ENCODE measurements around the gene ELP4.

The ELP4 gene

DNA sequence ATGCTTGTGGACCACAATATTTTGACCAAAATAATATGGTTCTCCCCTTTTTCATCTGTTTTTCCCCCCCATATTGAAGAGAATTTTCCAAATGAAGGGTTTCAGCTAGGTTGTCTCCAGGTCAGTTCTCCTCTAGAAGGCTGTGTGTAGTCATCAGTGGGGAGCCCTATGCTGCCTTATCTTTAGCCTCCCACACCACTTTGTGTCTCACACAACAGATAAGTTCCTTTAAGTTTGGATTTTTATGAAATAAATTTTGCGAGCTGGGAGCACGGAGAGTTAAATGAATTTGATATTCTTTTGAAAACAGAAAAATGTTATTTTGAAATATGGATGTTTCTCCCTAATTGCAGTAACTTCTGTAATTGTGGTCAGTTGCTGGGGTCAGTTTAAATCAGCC, 272.7 kb downstream of the ELP4 start:
- no peak for DNase-seq

- no peak for DNase-seq
Measured at GRCh38 chr11:31783252-31783651, 273.7 kb downstream of the ELP4 start.

DNA sequence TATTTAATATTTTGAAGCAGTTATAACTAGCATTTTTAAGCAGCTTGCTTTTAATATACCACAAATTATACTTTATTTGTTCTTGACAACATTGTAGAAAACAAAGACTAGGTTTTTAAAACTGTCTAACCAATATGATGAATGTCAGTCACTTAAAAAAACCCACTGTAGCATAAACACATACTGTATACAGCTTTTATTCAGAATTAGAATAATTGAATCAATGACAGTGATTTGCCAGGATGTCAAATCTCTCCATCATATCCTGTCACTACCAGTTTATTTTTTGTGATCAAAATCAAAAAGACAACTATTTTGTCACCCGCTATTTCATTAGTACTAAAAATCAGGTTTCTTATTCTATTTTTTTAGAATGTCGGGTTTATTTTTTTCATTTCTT, 275.0 kb downstream of the ELP4 start:
- DNase-seq = no peak

- DNase-seq = no peak
Measured at GRCh38 chr11:31786996-31787685, 277.6 kb downstream of the ELP4 start.

DNA sequence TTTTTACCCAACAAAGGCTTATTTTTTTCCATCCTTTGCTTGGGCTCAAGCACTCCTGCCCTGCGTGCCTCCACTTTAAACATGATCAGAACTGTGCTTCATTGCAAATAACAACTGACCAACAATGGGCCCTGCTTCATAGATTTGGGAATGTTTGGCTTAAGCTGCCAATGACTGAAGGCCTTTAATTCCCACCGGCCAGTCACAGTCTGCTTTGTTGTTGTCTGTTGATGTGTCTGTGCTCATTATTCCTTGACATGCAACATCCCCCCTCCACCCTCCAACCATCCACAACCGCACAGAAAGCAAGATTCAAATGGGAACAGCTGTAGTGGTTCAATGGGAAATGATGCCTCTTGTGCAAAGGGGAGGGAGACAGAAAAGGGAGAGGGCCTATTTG, 278.5 kb downstream of the ELP4 start:
- no peak for DNase-seq

DNA sequence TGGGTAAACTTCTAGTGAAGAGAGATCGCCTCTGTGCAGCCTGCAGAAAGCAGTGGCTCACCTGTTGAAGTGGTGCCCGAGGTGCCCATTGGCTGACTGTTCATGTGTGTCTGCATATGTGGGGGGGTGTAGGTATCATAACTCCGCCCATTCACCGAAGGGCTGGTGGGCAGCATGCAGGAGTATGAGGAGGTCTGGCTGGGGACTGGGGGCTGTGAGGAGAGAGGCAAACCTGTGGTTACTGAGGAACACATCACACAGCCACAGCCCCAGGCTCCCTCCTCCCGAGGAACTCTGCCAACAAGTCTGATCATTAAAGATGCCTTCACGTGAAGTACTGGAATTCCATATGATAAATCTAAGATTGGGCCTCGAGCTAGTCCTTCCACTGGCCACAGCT, 281.1 kb downstream of the ELP4 start:
- DNase-seq = no peak

- no peak for DNase-seq
Measured at GRCh38 chr11:31792036-31792435, 282.5 kb downstream of the ELP4 start.

DNA sequence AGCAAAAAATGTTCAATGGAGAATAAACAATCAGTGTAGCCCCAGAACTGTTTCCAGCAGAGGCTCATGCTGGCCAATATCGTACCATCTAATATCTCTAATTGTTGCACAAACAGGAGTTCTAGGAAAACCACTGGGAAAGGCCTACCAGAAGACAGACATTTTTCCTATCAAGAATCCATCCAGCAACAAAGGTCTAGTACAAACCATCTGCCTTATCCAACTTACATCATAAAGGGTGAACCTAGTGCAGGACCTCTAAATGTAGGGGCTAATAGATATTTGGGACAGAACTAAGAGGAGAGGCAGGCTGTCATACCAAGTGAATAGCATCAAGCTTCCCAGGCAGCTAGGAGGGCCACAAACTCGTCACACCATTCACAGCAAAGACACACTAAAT, 282.9 kb downstream of the ELP4 start:
- no peak for DNase-seq

DNA sequence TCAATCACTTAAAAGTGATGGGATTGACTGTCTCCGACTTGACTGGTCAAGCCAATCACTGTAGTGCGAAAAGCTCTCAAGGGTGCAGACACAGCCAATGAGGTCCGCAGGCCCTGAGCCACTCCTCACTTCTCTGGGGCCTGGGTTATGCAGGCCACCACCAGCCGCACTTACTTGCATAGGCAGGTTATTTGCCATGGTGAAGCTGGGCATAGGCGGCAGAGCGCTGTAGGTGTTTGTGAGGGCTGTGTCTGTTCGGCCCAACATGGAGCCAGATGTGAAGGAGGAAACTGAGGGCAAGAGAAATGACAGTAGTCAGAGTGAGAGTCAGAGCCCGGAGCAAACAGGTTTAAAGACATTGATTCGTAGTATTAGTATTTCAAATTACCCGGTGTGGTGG, 283.7 kb downstream of the ELP4 start:
- DNase-seq = no peak

- no peak for DNase-seq
Measured at GRCh38 chr11:31794548-31794947, 285.0 kb downstream of the ELP4 start.

DNA sequence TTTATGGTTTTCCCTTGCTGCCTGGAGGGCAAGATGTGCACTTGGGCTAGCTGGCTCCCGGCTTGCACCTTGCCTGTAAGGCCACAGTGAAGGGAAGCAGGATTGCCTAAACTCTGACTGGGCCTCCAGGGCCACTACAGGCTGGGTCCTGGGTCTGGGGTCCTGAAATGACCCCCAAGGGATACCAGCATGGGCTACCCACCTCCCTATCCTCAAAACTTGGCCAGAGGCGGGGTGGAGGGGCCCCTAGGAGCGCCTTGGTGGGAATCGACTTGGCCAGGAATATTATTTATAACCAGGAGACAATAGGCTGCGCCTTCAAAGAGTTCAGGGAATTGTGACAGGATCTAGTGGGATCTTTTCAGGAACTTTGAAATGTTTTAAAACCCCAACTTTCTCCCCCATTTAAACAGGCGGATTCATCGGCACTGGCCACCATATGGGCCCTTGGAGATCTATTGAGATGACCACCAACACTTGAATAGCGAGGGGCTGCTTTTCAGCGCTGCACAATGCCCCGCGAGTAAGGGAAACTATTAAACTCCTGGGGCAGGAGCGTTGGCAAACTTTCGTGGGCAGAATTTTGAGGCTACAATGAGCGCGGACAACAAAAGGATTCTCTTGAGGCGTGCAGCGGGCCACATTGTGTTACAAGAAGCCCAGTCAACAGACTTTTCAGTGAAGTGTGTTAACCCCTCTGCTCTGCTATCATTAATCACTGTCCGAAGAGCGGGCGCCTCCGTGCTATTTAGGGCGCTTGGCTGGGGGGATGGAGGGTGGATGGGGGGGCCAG, 286.3 kb downstream of the ELP4 start:
- no peak for DNase-seq

DNA sequence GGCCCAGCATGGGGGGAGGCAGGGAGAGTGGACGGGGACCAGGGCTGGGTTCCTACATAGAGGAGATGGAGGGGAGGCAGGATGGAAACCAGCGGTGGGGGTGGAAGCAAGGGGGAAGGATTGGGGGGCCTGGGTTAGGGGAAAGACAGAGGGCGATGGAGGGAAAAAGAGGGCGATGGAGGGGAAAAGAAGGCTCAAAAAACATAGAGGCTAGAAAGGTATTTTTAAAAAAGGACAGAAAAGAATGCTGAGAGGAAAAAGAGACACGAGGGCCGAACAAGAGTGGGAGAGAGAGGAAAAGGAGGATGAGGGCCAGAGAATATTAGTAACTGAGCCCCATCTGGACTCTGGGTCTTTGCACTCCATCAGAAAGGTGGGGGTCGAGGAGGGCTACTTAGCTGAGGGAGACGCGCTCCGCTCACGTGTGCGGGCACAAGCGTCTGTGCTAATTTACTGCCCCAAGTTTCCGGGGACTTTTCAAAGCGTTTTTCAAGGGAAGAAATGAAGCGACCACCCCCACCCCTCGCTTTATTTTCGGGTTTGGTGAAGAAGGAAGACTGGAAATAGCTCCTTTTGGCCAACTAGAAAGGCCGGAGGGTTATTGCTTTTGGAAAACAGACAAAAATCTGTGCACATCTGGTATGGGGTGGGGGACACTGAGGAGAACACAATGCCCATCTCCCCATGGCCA, 287.1 kb downstream of the ELP4 start:
- no peak for DNase-seq

- no peak for DNase-seq
Measured at GRCh38 chr11:31797190-31798056, 287.9 kb downstream of the ELP4 start.

DNA sequence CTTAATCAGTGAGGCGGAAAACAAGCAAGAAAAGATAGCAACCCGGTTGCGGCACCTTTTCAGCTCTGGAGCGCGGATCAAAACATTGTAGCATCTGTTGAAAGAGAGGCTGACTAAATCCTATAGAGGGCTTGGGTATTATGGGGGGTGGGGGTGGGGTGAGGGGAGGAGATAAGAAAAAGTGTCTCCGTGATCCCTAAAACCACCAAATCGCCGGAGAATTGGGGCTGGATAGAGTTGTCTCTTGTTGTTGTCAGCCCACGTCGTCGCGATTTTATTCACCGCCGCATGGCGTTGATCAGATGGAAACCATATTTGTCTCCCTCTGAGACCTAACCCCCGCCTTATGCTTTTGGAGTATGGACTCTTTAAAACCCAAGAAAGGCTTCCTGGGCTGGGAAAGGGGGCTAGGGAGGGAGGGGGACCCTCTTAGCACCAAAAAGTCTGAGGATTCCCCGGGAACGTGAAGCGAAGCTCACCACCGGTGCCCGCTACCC, 288.5 kb downstream of the ELP4 start:
- no peak for DNase-seq

DNA sequence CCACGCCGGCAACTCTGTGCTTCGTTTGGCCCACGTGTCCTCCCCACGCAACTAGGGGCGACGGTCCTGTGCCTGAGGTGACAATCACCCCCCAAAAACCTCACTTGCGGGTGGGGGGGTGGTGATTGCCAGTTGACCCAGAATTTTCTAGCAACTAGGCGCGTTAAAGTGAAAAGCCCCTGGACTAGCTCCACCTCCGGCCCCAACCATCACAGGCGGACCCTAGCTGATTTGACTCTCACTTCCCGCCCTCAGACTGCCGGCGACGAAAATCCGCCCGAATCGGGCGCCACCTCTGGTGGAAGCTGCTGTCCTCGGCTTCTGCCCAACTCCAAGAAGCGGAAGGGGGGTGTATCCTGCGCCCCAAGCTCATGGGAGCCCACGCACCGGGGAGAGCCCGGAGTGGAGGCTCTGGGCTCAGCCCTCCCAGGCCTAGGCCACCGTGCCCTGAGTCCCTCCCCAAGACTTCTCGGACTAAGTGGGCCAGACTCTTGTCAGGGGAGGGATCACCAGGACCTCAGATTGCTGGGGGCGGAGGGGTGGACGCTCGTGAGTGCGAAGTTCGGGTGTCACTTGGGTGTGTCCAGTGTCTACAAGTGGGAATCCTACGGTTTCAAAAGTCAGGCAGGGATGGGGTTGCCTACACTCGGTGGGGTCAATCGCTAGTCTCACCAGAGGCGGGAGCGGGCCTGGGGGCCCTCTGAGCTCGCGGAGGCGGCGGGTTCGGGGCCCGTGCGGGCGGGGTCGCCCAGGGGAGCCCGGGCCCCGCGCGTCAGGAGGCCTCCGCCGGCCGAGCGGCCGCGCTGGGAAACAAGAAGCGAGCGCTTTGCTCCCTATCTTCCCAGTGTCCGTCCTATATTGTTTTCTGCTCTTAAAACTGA, 289.2 kb downstream of the ELP4 start:
- DNase-seq = no peak

DNA sequence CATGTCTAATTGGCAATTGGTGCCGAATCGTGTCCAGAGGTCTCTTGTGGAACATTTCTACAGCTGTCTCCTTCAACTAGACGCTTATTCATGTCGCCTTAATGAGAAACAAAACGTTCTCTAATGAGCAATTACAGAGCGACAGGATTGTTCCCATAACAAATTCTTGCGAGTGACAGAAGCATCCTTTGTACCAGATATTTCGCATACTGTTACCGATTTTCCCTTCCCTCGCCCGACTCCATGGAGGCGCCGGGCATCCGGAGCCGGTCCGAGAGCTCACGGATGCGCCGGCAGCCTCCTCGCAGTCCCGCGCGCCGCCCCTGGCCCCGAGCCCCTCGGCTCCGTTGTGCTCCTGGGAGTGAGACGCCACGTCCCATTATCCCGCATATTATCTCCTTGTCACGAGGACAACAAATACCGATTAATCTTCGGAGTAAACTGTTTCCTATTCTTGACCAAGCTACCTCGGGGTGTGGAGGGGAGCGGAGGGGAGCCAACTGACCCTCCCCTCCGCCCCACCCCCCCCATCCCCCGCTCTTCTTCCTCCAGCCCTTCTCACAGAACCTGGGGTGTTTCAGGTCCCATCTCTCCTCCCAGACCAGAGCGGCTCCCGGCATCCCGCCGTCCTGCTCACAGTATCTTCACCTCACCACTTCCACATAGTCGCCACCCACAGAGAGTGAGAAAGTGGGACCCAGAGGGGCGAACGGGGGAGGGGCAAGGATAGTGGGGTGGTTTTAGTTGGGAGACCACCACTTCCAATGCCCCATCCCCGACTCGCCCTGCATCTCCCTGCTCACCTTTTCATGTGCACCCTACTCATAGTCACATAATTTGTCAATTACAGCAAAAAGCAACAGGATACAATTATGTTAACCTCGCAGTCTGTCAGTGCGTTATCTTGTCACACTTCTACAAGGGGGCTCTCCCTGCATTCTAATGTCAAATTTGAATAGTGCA, 290.1 kb downstream of the ELP4 start:
- DNase-seq = no peak

GRCh38 chr11:31800398-31801265, 291.1 kb downstream of the ELP4 start:
- no peak for DNase-seq

GRCh38 chr11:31801298-31801702, 291.7 kb downstream of the ELP4 start:
- no peak for DNase-seq

- no peak for DNase-seq
Measured at GRCh38 chr11:31802000-31802551, 292.5 kb downstream of the ELP4 start.

All from T-helper 2 cell (primary cell).